Transverse colon (tissue), 4 donors: ENCODE data around the gene ARL15. TPM values are rescaled to one million over a fixed set of nuclear protein-coding genes. Genes with fewer than 3 reads are reported as not detected.

Source experiments
- DNase-seq: peaks from one replicate; pipeline ENCODE4 v3.0.0-alpha.2; 2019
- H3K27ac ChIP-seq, 4 donors: fragments of 200-600 bp; sonication (generic); 2 replicates each; pipeline ENCODE4 v1.5.1; 2016 to 2018; ENCODE audit warnings: inconsistent platforms in 4 of 4
- H3K27me3 ChIP-seq: fragments of 200-600 bp; sonication (generic); 2 replicates; pipeline ENCODE4 v1.5.1; 2017; ENCODE audit warnings: inconsistent platforms
- H3K36me3 ChIP-seq, 4 donors: fragments of 200-600 bp; sonication (generic); 2 replicates each; pipeline ENCODE4 v1.5.1; 2017 to 2019; ENCODE audit warnings: inconsistent platforms in 4 of 4
- H3K4me1 ChIP-seq, 4 donors: fragments of 200-600 bp; sonication (generic); 2 replicates each; pipeline ENCODE4 v1.5.1; 2017 to 2020; ENCODE audit warnings: inconsistent platforms in 4 of 4
- H3K4me3 ChIP-seq, 4 donors: fragments of 200-600 bp; sonication (generic); 1 replicate in 1 of 4; 2 replicates in 3 of 4; pipeline versions ENCODE4 v1.5.1 to v1.6.1; 2017 to 2019; ENCODE audit warnings: inconsistent platforms in 4 of 4
- H3K9me3 ChIP-seq, 2 donors: fragments of 200-600 bp; sonication (generic); 2 replicates each; pipeline ENCODE4 v1.5.1; 2017 to 2019; ENCODE audit warnings: inconsistent platforms in 2 of 2
- CTCF ChIP-seq, 5 experiments: fragments of 200-600 bp in 3 of 5; fragments of 450-650 bp in 2 of 5; sonication (generic) in 3 of 5; IDR thresholded peaks; 1 replicate in 2 of 5; 2 replicates in 3 of 5; pipeline ENCODE4 v1.5.1; 2016 to 2017; ENCODE audit warnings: antibody characterized with exemption in 5 of 5, inconsistent platforms in 3 of 5, mild to moderate bottlenecking in 2 of 5, moderate library complexity in 1 of 5
- EP300 ChIP-seq: sonication (generic); formaldehyde crosslinking; IDR thresholded peaks from one replicate; pipeline ENCODE4 v1.6.1; 2017; ENCODE audit warnings: antibody characterized with exemption, low read depth
- POLR2A ChIP-seq: fragments of 450-650 bp; IDR thresholded peaks from one replicate; pipeline ENCODE4 v1.6.1; 2016; ENCODE audit warnings: antibody characterized with exemption, mild to moderate bottlenecking, moderate library complexity
- POLR2AphosphoS5 ChIP-seq, 3 donors: sonication (generic); formaldehyde crosslinking; IDR thresholded peaks; one replicate each; pipeline ENCODE4 v1.6.1; 2016; ENCODE audit warnings: antibody characterized with exemption in 3 of 3
- WGBS, 2 donors: methylation state at CpG; one replicate each; pipeline ENCODE4 v1.1.5; 2018; ENCODE audit warnings: low coverage in 1 of 2; 5-methylcytosine and 5-hydroxymethylcytosine counted together
- in situ Hi-C, 4 donors: fragments of 200-750 bp; cut with MboI; loops; one replicate each; pipeline versions ENCODE4 v1.15.0 to v1.15.1; 2017; ENCODE audit warnings: low sequenced_read_pairs in 3 of 4, low pct_ligation_motif_present in 1 of 4, low pct_unique_long_range_greater_than_20kb in 1 of 4
- intact Hi-C: fragments of 100-400 bp; cut with DNase I; formaldehyde crosslinking; loops from one replicate; pipeline ENCODE4 v1.15.1; 2023; ENCODE audit warnings: low total_unique reads
- total RNA-seq, 4 donors: library from RNA; depleted of rRNA; stranded (reverse); fragments of >200 nt; gene quantifications; one replicate each; pipeline ENCODE4 v1.1.0, GENCODE V29; 2016

Gene ARL15
- total RNA-seq, 4 donors from 2014 or later = 9.0 to 57.1 (median 27.7) TPM

- H3K36me3 ChIP-seq = no peaks in the 10 kb centered on the region
- no peak overlapping the region for H3K4me3 ChIP-seq
- DNase-seq = no peak
- no peak for TF ChIP-seq POLR2A
- no peak for TF ChIP-seq POLR2AphosphoS5 (IDR thresholded peaks at IDR 0.05)
- no peak for TF ChIP-seq EP300
- TF ChIP-seq CTCF (IDR thresholded peaks at IDR 0.05) = no peak
- H3K27ac ChIP-seq = no peak overlapping the region
- H3K4me1 ChIP-seq = no peaks in the 10 kb centered on the region
- no peaks in the 10 kb centered on the region for H3K9me3 ChIP-seq
- no peaks in the 10 kb centered on the region for H3K27me3 ChIP-seq
- intact Hi-C loops (no loop called here), in situ Hi-C loops (no loop called here)
Measured at GRCh38 chr5:53882676-53883031, 427.7 kb downstream of the ARL15 start.

GRCh38 chr5:53882006-53882675, 428.2 kb downstream of the ARL15 start:
- Histone ChIP-seq H3K27me3 (no peaks in the 10 kb centered on the region), H3K4me3 (no peak overlapping the region), H3K36me3 (no peaks in the 10 kb centered on the region), H3K4me1 (no peaks in the 10 kb centered on the region), H3K27ac (no peak overlapping the region), H3K9me3 (no peaks in the 10 kb centered on the region)
- in situ Hi-C loops = no loop called here
- 82 to 97% methylated on average over 1 of the region's 1 CpG for WGBS, 2 donors
- TF ChIP-seq POLR2AphosphoS5 (IDR thresholded peaks at IDR 0.05) = no peak
- TF ChIP-seq CTCF (IDR thresholded peaks at IDR 0.05) = no peak
- no peak for TF ChIP-seq POLR2A
- no peak for TF ChIP-seq EP300
- intact Hi-C loops = no loop called here
- no peak for DNase-seq

- H3K4me1 ChIP-seq = no peaks in the 10 kb centered on the region
- H3K36me3 ChIP-seq = no peaks in the 10 kb centered on the region
- H3K27me3 ChIP-seq = no peaks in the 10 kb centered on the region
- DNase-seq = no peak
- no peaks in the 10 kb centered on the region for H3K9me3 ChIP-seq
- intact Hi-C loops (no loop called here), in situ Hi-C loops (no loop called here)
- no peak overlapping the region for H3K27ac ChIP-seq
- H3K4me3 ChIP-seq = no peak overlapping the region
- 93 to 95% methylated on average over 3 to 5 of the region's 5 CpGs for WGBS, 2 donors
- TF ChIP-seq EP300 = no peak
Measured at GRCh38 chr5:53879708-53880323, 430.6 kb downstream of the ARL15 start.

- Histone ChIP-seq H3K27me3 (no peaks in the 10 kb centered on the region), H3K36me3 (no peaks in the 10 kb centered on the region), H3K4me3 (no peak overlapping the region), H3K27ac (no peak overlapping the region), H3K4me1 (no peaks in the 10 kb centered on the region), H3K9me3 (no peaks in the 10 kb centered on the region)
- no peak for DNase-seq
- intact Hi-C loops = no loop called here
- 80 to 85% methylated on average over 2 of the region's 2 CpGs for WGBS, 2 donors
- TF ChIP-seq CTCF (IDR thresholded peaks at IDR 0.05) = no peak
- no peak for TF ChIP-seq EP300
- TF ChIP-seq POLR2A = no peak
- no peak for TF ChIP-seq POLR2AphosphoS5 (IDR thresholded peaks at IDR 0.05)
- in situ Hi-C loops = no loop called here
Measured at GRCh38 chr5:53878015-53878414, 432.4 kb downstream of the ARL15 start.

- WGBS, 2 donors = 47 to 57% methylated on average over 2 of the region's 2 CpGs
- Histone ChIP-seq H3K36me3 (no peaks in the 10 kb centered on the region), H3K4me1 (no peaks in the 10 kb centered on the region), H3K9me3 (no peaks in the 10 kb centered on the region), H3K4me3 (no peak overlapping the region), H3K27me3 (no peaks in the 10 kb centered on the region), H3K27ac (no peak overlapping the region)
- no peak for DNase-seq
- intact Hi-C loops = no loop called here
- in situ Hi-C loops = no loop called here
- no peak for TF ChIP-seq CTCF (IDR thresholded peaks at IDR 0.05)
- TF ChIP-seq POLR2A = no peak
- no peak for TF ChIP-seq EP300
- no peak for TF ChIP-seq POLR2AphosphoS5 (IDR thresholded peaks at IDR 0.05)
Measured at GRCh38 chr5:53877243-53877642, 433.1 kb downstream of the ARL15 start.
